ENCODE data around the gene CABLES1.
A peak's percentile ranks its signal among the peaks of the same experiment; 100 is the strongest.

The CABLES1 gene

DNA sequence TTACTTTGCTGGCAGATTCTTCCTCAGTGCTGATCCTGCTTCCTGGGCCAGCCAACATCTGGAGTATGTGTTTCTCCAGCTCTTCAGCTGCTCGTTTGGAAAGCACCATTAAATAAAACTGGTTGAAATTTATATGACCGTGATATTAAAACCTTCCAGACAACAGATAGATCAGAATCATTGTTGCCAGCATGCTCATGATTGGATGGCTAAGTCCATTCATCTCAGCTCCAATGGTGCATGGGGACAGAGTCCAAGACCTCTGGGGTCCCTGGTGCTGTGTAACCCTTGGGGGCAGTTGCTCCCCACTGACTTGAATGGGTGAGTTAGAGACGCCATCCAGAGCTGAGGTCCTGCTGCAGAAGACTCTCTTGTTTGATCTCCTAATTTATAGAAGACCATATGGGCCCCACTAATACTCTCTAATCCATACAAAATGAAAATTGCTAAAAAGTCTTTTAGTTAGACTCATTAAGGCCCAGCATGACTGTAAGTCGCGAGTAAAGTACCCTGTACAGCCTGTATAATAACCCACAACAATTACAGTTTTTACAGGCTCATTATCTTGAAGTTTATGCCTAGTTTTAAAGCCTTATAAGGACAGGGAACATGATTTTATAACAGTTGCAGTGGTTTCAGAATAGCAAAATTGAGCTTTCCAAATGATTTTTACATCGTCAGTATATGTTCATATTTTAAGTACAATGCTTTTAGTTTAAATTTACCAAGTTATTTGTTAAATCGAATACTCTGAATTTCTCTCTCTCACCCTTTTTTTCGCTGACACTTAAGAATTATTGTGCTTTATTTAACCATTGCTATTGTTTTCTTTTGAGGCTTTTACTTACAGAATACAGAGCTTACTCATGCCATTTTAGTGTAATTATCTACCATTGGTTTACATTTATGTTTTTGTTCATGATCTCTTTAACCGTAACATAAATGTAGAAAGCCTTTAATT, 60.0 kb downstream of the CABLES1 start:
- DNase-seq = peak; percentile 92

DNA sequence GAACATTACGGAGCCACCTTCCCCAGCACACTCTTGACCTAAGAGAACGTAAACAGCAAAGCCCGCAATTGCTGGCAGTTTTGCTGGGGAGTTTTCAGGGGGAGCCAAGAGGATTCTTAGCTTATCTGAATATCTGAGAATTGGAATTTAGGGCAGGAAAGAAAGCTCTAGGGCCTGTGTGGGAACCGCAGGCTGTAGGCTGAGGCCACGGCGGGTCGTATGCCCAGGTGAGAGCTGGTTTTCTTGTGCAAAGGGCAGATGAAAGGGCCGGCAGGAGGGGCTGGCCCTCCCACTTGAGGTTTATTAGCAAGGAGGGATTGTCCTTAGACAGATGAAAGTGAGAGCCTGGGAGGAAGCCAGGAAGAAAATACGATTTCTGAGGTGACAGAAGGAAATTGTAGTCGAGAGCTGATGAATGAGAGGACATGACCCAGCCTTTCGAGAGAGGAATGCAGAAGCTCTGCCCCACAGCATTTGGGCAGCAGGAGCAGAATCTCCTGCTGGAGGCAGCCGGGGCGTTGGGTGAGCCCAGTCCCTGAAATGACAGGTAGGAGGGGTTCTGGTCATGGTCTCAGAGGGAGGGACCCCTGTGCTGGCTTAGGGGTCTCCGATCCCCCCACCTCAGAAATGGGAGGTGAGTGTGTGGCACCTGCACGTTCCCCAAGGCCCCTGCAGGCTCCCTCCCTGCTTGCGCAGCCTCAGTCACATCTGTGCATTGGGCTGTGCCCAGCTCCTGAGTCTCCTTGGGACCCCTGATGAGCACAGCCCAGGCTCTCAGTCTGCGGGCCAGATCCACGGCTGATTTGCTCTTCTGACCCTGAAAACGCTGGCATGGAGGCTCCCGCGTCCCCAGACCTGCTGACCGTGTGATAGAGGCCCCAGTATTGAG, 61.1 kb downstream of the CABLES1 start:
- peak; percentile 79 for DNase-seq

DNA sequence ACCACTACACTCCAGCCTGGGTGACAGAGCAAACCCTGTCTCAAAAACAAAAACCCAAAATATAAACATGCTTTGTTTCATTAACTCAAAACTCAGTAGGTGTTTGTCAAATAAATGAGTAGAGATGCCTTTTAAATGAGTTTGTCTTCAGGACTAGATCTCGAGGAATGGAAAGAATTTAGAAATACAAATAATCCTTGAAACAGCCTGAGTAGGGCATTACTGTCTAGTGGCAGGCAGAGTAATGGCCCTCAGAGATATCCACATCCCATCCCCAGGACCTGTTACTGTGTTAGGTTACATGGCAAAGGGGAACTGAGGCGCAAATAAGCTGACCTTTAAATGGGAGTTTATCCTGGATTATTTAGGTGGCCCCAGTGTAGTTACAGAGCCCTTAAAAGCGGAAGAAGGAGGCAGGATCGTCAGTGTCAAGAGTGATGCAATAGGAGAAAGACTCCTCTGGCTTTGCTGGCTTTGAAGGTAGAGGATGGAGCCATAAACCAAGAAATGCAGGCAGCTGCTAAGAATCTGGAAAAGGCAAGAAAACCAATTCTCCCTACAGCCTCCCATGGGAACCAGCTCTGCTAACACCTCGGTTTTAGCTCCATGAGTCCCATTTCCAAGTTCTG, 63.0 kb downstream of the CABLES1 start:
- no peak for DNase-seq

DNA sequence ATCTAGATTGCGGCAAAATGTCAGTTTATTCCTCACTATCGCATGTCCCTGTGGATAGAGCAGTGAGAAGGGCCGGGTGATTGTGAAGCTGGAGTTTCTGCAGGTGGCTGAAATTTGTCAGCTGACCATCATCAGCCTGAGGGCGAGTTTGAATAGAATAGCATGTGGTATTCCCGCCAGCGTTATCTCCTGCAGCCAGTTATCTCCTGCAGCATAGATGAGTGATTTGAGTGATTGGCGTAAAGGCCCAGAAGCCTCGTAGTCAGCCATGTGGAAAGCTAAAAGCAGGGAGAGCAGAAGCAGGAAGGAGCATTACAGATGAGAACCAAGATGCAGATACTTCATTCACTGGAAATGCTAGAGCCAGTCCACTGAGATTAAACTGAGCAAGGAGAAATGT, 65.5 kb downstream of the CABLES1 start:
- DNase-seq = peak; percentile 69

DNA sequence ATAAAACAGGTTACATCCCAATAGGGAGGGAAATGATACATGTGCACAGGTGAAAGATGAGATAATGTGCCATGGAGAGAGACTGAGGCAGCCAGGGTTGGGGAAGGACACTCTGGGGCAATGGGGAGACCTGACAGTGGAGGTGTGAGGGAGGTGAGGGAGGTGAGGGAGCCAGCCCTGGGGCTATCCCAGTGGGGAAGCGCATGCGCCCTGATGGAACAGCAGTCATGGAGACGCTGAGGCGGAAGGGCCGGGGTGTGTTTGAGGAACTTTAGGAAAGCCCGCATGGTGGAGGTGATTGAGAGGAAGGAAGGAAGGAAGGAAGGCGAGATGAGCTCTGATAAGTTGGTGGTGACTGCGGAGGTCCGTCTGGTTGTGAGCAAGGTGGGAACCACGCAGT, 66.5 kb downstream of the CABLES1 start:
- no peak for DNase-seq

DNA sequence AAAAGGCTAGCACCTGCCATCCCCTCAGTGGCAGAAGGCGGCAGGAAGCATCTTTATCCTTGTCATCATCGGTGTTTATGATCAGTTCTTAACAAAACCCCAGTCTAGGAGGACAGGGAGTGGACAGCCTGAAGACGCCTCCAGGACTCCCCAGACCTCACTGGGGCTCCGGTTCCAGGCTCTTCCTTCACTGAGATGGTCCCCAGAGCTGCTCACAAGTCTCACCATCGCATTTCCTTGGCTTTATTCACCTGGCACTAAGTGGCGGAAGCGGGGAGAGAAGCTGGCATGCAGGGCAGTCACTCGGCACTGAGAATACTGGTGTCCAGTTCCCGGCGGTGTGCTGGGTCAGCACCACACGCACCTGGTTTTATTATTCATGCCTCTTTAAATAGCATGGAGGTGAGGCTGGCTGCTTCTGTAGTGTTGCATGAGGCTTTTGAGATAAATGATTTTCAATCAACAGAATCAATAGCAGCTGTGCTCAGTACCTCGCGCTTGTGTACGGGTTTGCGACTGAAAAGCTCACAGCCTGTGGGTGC, 68.7 kb downstream of the CABLES1 start:
- DNase-seq = no peak

DNA sequence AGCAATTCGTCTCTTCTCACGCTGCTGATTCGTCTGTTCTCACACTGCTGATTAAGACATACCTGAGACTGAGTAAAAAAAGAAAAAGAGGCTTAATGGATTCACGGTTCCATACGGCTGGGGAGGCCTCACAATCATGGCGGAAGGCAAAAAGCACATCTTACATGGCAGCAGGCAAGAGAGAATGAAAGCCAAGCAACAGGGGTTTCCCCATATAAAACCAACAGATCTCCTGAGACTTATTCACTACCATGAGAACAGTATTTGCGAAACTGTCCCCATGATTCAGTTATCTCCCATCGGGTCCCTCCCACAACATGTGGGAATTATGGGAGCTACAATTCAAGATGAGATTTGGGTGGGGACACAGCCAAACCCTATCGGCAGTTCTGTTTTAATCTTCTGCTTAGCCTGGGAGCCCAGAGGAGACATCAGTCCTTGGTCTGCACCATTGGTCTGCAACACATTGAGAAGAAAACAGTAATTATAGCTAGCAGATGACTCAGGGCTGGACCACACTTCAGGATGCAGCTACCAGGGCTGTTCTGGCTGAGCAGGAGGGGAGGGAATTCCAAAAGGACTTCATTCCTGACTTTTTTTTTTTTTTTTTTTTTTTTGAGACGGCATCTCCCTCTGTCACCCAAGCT, 69.4 kb downstream of the CABLES1 start:
- no peak for DNase-seq

DNA sequence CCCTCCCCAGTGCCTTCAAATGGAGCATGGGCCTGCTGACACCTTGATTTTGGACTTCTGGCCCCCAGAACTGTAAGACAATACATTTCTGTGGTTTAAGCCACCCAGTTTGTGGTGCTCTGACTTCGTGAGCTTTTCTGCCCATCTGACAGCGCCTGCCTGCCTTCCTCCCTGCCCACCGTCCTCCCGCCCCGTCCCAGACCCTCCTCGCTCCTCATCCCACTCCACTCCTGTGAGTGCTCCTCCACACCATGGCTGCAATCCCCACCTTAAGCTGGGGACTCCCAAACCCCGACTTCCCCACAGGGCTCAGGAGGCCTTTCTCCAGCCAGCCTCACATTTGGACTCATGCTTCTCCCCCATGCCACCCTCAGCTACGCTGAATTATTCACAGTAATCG, 70.7 kb downstream of the CABLES1 start:
- no peak for DNase-seq

DNA sequence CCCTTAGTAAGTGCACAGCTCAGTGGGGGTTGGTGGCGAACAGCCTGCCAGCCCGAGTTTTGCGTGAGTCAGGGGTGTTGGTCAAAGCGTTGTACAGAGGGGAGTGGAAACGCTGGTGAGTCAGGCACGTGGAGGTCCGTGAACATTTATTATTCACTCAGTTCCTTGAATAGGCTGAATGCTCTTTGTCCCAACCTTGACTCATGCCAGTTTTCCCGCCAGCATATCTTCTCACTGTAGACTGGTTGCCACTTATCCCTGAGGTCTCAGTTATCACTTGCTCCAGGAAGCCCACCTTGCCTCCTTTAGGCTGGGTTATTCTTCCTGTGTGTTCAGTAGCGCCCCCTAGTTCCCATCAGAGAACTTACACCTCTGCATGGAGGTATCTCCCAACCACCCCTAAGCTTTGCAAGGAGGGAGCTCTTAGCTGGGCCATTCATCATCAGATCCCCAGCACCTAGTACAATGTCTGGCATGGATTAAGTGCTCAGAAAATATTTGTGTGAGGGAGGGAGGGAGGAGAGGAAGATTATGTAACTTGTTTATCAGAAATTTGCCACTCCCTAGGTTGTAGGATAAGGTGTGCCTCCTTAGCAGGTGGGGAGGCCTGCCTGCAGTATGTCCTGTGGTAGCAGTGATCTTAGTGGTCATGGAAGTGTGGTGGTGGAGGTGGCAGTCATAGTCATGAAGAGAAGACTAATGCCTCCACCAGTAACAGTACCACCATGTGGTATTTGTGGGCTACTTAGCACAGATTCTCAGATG, 72.1 kb downstream of the CABLES1 start:
- peak; percentile 71 for DNase-seq

DNA sequence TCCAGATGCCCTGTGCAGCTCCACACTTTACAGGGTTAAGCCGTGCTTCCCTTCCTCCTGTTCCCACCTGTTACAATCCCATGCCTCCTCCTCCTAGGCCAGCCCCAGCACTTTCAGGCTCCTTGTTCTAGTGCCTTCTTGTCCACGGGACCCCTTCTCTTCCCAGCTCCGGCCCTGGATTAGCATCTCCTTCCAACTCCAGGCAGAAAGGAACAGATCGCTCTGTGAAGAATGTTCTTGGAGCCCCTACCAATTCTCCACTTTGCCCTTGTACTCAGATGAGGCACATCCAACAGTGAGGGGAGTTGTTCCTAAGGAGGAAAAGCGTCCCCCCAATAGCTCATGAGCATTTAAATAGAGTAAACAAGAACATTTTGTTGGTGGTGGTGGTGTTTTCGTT, 72.7 kb downstream of the CABLES1 start:
- DNase-seq = no peak

DNA sequence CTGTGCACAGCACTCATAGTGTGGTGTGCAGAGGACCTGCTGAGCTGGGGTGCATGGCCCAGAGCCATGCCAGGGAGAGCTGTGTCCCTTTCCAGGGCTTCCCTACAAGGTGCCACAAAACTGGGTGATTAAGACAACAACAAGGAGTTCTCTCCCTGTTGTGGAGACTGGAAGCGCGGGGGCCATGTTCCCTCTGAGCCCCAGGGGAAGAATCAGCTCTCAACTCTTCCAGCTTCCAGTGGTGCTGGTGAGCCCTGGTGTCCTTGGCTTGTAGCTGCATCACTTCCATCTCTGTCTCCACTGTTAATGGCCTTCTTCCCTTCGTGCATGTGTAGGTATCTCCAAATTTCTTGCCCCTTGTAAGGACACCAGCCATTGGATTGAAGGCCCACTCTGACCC, 73.3 kb downstream of the CABLES1 start:
- no peak for DNase-seq

DNA sequence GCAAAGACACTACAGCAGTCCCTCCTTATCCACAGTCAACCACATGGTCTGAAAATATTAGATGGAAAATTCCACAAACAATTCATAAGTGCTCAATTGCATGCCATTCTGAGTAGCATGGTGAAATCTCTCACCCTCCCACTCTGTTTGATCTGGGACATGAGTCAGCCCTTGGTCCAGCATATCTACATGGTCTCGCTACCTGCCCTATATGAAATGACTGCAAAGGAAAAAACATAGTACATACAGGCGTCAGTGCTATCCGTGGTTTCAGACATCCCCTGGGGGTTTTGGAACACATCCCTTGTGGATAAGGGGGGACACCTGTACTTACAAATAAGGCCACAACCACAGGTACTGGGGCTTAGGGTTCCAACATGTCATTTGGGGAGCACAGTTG, 73.7 kb downstream of the CABLES1 start:
- DNase-seq = no peak

DNA sequence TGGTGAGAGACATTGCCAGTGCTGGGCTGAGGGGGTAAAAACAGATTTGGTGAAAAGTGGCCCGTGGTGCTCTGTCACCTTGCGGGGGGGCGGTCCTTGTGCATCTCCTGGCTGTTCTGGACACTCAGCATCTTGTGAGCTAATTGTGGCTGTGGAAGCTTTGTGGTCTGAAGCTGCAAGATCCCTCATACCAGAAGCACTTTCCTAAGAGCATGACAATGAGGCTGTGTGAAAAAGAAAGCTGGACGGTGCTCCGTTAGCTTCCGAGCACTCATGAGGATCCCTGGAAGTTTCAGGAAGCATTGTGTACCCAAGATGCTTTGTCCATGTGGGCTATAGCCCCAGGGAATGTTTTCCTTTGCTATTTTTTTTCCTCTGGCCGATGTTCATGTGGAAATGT, 74.5 kb downstream of the CABLES1 start:
- no peak for DNase-seq

DNA sequence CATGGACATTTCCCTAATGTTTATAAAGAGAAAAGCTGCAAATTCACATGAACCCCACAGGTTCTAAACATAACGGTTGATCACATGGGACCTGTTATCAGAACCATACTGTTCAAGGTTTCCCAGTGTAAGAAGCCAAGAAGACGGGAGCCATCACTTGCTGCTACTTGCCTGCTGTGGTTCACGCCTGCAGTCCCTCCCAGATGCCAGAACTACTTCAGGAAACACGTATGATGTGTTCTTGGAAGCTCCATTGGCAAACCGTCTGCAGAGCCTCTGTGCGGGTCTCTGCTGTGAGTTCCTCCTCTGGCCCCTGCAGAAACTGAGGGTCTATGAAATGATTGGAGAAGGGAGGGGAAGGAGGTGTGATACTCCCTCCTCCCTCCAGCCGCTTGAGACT, 75.2 kb downstream of the CABLES1 start:
- DNase-seq = no peak

DNA sequence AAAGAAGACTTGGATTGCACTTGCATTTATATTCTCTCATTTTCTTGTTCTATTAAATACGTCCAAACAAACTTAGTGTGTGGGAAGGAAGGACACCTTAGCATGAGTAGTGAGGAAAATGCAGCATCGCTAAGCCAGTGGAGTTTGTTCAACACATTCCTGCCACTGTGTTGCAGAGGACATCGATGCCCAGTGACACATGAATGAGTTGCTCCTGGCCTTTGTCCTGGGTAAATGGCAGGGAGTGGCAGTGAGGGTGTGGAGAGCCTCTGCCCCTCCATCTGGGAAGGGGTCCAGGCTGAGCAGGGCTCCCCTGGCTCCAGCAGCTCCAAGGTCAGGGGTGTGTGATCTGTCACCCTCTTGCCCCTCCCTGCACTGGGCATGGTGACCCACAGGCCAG, 75.9 kb downstream of the CABLES1 start:
- no peak for DNase-seq

DNA sequence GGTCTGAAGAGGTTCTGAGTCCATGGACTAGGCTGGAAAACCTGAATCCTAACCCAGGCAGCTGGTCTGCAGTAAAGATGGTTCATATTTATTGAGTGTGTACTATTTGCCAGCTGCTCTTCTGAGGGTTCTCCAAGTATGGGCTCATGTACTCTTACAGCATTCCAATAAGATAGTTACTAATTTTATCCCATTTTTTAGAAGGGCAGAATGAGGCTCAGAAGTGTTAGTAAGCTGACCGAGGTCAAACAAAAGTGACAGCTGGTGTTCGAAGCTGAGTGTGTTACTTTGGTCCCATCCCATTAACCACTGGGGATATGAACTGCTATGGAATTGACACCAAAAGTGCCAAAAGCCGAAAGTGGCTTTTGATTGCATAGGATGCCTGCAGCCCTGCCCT, 76.9 kb downstream of the CABLES1 start:
- DNase-seq = no peak

DNA sequence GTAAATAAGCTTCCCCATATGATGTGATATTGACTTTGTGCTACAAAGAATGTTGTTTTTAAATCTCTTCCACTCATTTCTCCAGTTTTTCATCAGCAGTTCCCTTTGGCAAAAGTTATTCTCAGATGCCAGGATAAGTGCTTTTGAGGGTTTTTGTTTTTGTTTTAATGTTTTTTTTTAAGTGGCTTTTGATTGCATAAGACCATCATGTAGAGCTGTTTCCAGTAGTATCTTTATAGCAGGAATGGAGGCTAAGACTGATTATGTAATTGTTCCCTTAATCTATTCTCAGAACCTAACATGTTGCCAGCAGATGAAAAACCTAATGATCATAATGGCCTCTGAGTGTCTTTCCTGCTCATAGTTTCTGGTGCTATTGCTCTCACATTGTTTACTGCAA, 77.9 kb downstream of the CABLES1 start:
- DNase-seq = no peak

DNA sequence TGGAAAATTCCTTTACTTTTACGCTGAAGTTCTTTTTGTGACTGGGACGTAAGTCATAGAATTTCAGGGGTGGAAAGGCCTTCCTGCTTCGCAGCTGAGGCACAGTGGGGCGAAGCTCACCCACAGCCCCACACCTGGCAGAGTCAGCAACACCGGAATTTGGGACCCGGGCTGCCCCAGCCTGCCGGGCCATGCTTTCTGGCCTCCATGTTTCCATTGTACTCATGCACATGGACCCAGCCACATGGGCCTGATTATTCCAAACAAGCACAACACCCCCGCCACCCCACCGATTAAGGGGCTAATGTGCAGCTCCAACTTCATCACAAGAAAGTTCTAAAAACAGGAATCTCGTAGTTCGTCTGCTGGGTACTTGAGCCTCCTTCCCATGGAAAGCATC, 82.5 kb downstream of the CABLES1 start:
- DNase-seq = no peak

DNA sequence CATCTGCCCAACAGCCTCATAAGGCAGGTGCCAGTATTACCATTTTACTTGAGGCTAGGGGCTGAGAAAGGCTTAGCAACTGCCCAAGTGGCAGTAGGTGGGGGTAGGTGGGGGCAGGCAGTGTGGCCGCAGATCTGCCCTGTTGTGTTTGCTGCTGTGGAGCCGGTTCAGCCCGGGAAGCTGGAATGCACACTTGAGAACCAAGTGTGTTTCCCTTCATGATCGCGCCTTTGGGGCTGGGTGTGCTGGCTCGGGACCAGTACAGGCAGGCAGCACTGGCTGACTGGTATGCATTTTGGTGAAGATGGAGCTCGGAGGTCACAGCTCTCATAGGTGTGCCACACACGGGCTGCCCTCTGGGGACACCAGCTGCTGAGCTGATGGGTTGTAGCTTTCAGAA, 85.1 kb downstream of the CABLES1 start:
- DNase-seq = peak; percentile 46

DNA sequence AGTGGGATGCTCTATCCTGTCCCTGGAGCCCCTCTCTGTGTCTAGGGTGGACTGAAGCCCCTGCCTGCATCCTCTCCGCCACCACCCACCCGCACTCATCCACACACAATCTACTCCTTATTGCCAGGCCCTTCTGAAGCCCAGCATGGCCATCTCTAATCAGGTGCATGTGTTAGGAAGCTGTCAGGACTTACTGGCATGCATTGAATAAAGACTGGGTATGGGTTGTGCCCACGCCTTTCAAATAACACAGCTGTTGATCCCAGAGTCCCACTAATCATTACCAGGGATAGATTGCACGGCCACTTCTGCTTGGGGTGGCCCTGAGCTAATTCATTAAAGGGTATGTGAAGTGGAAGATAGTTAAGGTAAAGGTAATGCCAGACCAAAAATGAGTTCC, 88.4 kb downstream of the CABLES1 start:
- no peak for DNase-seq

DNA sequence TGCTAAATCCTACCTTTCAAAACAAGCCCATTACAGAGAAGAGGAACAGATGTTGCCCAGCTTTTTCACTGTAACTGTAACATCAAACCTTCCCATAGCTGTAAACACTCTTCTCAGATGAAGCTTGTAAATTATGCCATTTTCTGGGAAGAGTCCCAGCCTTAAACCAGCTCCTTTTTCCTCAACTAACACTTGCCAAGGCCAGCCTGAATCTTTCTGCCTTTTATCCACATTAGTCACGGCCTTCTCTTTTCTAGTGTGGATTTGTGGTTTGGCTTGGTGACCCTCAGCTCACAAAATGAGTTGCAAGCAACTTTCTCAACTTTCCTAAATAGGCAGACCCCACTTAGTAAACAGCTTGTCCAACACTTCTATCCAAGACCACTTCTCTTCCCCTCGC, 90.2 kb downstream of the CABLES1 start:
- peak; percentile 28 for DNase-seq

DNA sequence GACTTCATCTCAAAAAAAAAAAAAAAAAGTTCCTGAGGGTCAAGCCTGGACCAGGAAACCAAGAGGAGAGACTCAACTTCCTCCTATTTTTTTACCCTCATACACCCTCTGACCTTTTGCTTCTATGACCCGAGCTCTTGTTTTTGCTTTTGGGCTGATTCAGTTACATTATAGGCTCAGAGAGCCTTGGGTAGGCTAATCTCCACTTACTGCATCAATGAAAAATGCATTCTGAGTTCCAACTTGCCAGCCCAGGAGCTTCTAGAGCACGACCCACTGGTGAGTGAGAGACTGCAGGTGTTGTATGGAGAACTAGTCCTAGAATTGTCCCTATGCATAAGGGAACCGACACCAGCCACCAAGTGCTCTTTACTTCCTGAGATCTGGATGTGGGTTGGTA, 91.1 kb downstream of the CABLES1 start:
- no peak for DNase-seq

Measured in NCI-H69 (cell line).